Measurements from ENCODE around the gene PLCL2. TPM values are rescaled to one million over a fixed set of nuclear protein-coding genes. Genes with fewer than 3 reads are reported as not detected.

The PLCL2 gene
- polyA plus RNA-seq, 2 of the 4 experiments (the other 2 are of a cell fraction) = 2.1 to 3.0 TPM

- Histone ChIP-seq H3K27ac (no peak overlapping the region), H3K4me1 (no peaks in the 10 kb centered on the region), H3K9me3 (no peaks in the 10 kb centered on the region), H3K4me2 (no peak overlapping the region), H3K4me3 (no peak overlapping the region)
- CTCF ChIA-PET = interaction anchor here (0.5 kb wide), 1 partner anchor 37 kb away, joined by 3 read pairs; no protein-coding TSS in a partner anchor
- FAIRE-seq = no peak
- DNase-seq (ENCODE audit: low read depth in 1 of 2, low spot score in 1 of 2) = no peak
- WGBS (ENCODE audit: missing lambda C conversion rate) = 52% methylated on average over 2 of the region's 2 CpGs
- no peak for ATAC-seq
- POLR2A ChIA-PET = no interaction called here
- TF ChIP-seq RARB (CRISPR knock-in tag; IDR thresholded peaks at IDR 0.05) = no peak
- TF ChIP-seq MYC (IDR thresholded peaks at IDR 0.05; ENCODE audit: borderline replicate concordance, low read length) = no peak
- no peak for TF ChIP-seq NFE2L2 (conservative IDR thresholded peaks at IDR 0.05; ENCODE audit: low read length)
- no peak for TF ChIP-seq RAD21 (conservative IDR thresholded peaks at IDR 0.05 in 1 of 2, IDR thresholded peaks at IDR 0.05 in 1 of 2)
- no peak for TF ChIP-seq BHLHE40 (IDR thresholded peaks at IDR 0.05; ENCODE audit: low read depth, low read length)
- no peak for TF ChIP-seq POLR2A (IDR thresholded peaks at IDR 0.05; ENCODE audit: low read length)
- TF ChIP-seq NPAS2 (CRISPR knock-in tag; IDR thresholded peaks at IDR 0.05; ENCODE audit: borderline replicate concordance) = no peak
- no peak for TF ChIP-seq CHD2 (IDR thresholded peaks at IDR 0.05; ENCODE audit: low read length, partially characterized antibody)
- no peak for TF ChIP-seq HOXA7 (CRISPR knock-in tag; IDR thresholded peaks at IDR 0.05)
Measured at GRCh38 chr3:16877505-16877904, 7.2 kb upstream of the PLCL2 start.

- H3K4me2 ChIP-seq = no peak overlapping the region
- no peak overlapping the region for H3K4me3 ChIP-seq
- no peaks in the 10 kb centered on the region for H3K4me1 ChIP-seq
- H3K27ac ChIP-seq = no peak overlapping the region
- CTCF ChIA-PET = interaction anchor here (0.5 kb wide), 1 partner anchor 36 kb away, joined by 3 read pairs; no protein-coding TSS in a partner anchor
- TF ChIP-seq ELK1 (IDR thresholded peaks at IDR 0.05; ENCODE audit: low read depth, low read length) = no peak
- TF ChIP-seq POLR2A (IDR thresholded peaks at IDR 0.05; ENCODE audit: low read length) = no peak
- TF ChIP-seq REST (IDR thresholded peaks at IDR 0.05) = no peak
- TF ChIP-seq RNF2 (IDR thresholded peaks at IDR 0.05; ENCODE audit: borderline replicate concordance, low read depth) = no peak
- no peak for TF ChIP-seq ZFP36 (IDR thresholded peaks at IDR 0.05; ENCODE audit: borderline replicate concordance, partially characterized antibody)
- no peak for TF ChIP-seq HOXA7 (CRISPR knock-in tag; IDR thresholded peaks at IDR 0.05)
- no peak for TF ChIP-seq HEYL (CRISPR knock-in tag; IDR thresholded peaks at IDR 0.05)
- no peak for TF ChIP-seq KDM1A (IDR thresholded peaks at IDR 0.05; ENCODE audit: low read depth)
- TF ChIP-seq RAD21 (conservative IDR thresholded peaks at IDR 0.05 in 1 of 2, IDR thresholded peaks at IDR 0.05 in 1 of 2) = no peak
- no peak for TF ChIP-seq CHD4 (IDR thresholded peaks at IDR 0.05; ENCODE audit: borderline replicate concordance)
- no peak for TF ChIP-seq EP300 (IDR thresholded peaks at IDR 0.05)
- TF ChIP-seq ZSCAN20 (CRISPR knock-in tag; IDR thresholded peaks at IDR 0.05) = no peak
- TF ChIP-seq ZC3H11A (IDR thresholded peaks at IDR 0.05) = no peak
- no peak for TF ChIP-seq JUN (IDR thresholded peaks at IDR 0.05)
- no peak for TF ChIP-seq HOXB13 (CRISPR knock-in tag; IDR thresholded peaks at IDR 0.05; ENCODE audit: low read depth)
- no peak for FAIRE-seq
- no peak for ATAC-seq
- WGBS (ENCODE audit: missing lambda C conversion rate) = 77% methylated on average over 1 of the region's 1 CpG
- H3K9me3 ChIP-seq = no peaks in the 10 kb centered on the region
- POLR2A ChIA-PET = no interaction called here
- no peak for DNase-seq (ENCODE audit: low read depth in 1 of 2, low spot score in 1 of 2)
Measured at GRCh38 chr3:16877911-16878310, 6.8 kb upstream of the PLCL2 start.
